Activated B cell treated with CpG ODN at 0.5 μM for 24 hours (primary cell): ENCODE measurements around the gene TALDO1. TPM values are rescaled to one million over a fixed set of nuclear protein-coding genes. Genes with fewer than 3 reads are reported as not detected.

Experiments
- ATAC-seq: fragments of 200-7000 bp; cut with Tn5 transposase; one replicate; pipeline ENCODE4 v1.10.0; 2021; ENCODE audit warnings: low read depth, mild to moderate bottlenecking, moderate library complexity
- CTCF ChIA-PET: fragments of 350-600 bp; sonication (Branson Sonifier 250); formaldehyde crosslinking; loops from one replicate; lab custom pipeline; 2021; ENCODE audit warnings: antibody characterized with exemption; lab: Charles Lee
- POLR2A ChIA-PET: fragments of 350-600 bp; sonication (Branson Sonifier 250); formaldehyde crosslinking; loops from one replicate; lab custom pipeline; 2021; ENCODE audit warnings: antibody characterized with exemption; lab: Charles Lee
- DNase-seq: peaks from one replicate; pipeline ENCODE4 v3.0.0; 2022
- H3K27ac Mint-ChIP-seq: one replicate; pipeline ENCODE4 v1.8.0; 2020; ENCODE audit warnings: mixed read lengths
- H3K27me3 Mint-ChIP-seq: one replicate; pipeline ENCODE4 v1.8.0; 2021; ENCODE audit warnings: mixed read lengths
- H3K36me3 Mint-ChIP-seq: one replicate; pipeline ENCODE4 v1.8.0; 2021; ENCODE audit warnings: low read depth, mixed read lengths
- H3K4me1 Mint-ChIP-seq: one replicate; pipeline ENCODE4 v1.8.0; 2021; ENCODE audit warnings: mixed read lengths
- H3K4me3 Mint-ChIP-seq: one replicate; pipeline ENCODE4 v1.8.0; 2020; ENCODE audit warnings: mild to moderate bottlenecking, mixed read lengths
- H3K9me3 Mint-ChIP-seq: one replicate; pipeline ENCODE4 v1.8.0; 2020; ENCODE audit warnings: mixed read lengths
- intact Hi-C: fragments of 100-400 bp; cut with micrococcal nuclease; formaldehyde crosslinking; loops from one replicate; pipeline ENCODE4 v1.15.1; 2024
- total RNA-seq: library from RNA; stranded (reverse); gene quantifications from 2 replicates; pipeline ENCODE4 v1.2.3, GENCODE V29; 2022
- TF ChIP-seq, protein P1 (sequence below): fragments of 200-600 bp; IDR thresholded peaks from one replicate; pipeline ENCODE4 v1.8.0; 2022; ENCODE audit warnings: antibody characterized with exemption, mild to moderate bottlenecking

The TALDO1 gene
- total RNA-seq, 1 donor from 2014 or later: 194 TPM

DNA sequence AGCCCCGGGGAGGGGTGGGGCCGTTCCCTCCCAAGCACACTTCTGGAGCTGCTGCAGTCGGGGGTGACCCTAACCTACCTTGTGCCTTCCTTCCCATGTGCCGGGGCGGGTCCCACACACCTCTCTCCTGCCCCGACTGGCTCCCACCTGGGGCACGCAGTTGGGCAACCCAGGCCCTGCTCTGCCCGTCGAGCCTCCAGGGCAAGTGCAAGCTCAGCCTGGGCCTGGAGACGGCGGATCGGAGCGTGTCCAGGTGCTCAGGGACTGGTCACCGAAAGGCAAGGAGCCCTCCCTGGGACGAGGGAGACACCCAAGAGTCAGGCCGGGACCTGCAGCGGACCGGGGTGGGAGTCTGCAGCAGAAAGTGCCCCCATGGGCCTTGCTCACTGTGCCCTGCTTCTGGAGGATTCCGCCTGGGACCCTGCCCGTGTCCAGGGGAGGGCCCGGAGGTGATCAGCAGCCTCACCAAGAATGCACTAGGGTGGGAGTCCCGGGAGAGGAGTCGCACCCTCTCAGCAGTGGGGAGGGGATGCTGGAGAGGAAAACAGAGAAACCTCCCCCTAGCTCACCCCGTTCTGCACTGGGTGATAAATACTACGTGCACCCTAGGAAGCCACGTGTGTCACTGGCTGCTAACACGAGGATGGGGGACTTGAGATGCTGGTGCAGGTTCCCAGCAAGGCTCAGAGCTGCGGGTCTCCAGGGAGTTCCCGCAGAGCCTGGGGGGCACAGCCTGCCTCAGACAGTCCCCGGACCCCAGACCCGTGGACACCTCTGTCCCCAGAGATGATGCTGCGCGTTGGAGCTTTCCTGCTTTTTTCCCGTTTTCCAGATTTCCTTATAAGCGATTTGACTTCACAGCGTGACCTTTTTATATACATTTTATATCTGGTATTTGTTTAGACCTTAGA lies 35.3 kb downstream of the TALDO1 start:
- TF ChIP-seq, protein P1, sequence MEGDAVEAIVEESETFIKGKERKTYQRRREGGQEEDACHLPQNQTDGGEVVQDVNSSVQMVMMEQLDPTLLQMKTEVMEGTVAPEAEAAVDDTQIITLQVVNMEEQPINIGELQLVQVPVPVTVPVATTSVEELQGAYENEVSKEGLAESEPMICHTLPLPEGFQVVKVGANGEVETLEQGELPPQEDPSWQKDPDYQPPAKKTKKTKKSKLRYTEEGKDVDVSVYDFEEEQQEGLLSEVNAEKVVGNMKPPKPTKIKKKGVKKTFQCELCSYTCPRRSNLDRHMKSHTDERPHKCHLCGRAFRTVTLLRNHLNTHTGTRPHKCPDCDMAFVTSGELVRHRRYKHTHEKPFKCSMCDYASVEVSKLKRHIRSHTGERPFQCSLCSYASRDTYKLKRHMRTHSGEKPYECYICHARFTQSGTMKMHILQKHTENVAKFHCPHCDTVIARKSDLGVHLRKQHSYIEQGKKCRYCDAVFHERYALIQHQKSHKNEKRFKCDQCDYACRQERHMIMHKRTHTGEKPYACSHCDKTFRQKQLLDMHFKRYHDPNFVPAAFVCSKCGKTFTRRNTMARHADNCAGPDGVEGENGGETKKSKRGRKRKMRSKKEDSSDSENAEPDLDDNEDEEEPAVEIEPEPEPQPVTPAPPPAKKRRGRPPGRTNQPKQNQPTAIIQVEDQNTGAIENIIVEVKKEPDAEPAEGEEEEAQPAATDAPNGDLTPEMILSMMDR: no peak
- Mint-ChIP-seq H3K9me3 (no peaks in the 10 kb centered on the region), H3K27ac (no peak overlapping the region), H3K27me3 (no peaks in the 10 kb centered on the region), H3K4me3 (no peak overlapping the region), H3K4me1 (peaks cover 5% of the 10 kb centered on the region), H3K36me3 (peaks cover 4% of the 10 kb centered on the region)
- no peak for ATAC-seq
- intact Hi-C loops: no loop called here
- no peak for DNase-seq
- ChIA-PET CTCF (interaction anchor here (1.3 kb wide), 1 partner anchor 14 kb away, joined by 3 read pairs; no protein-coding TSS in a partner anchor), POLR2A (interaction anchor here (0.6 kb wide), 1 partner anchor 28 kb away, joined by 5 read pairs; no protein-coding TSS in a partner anchor)

- peaks cover 4% of the 10 kb centered on the region for H3K36me3 Mint-ChIP-seq
- intact Hi-C loops: no loop called here
- CTCF ChIA-PET: interaction anchor here (1.3 kb wide), 1 partner anchor 12 kb away, joined by 3 read pairs; no protein-coding TSS in a partner anchor
- DNase-seq: no peak
- no peak overlapping the region for H3K27ac Mint-ChIP-seq
- no peaks in the 10 kb centered on the region for H3K27me3 Mint-ChIP-seq
- H3K9me3 Mint-ChIP-seq: no peaks in the 10 kb centered on the region
- peak; percentile 76 for ATAC-seq
- H3K4me1 Mint-ChIP-seq: peaks cover 2% of the 10 kb centered on the region
- TF ChIP-seq, protein P1: no peak
- H3K4me3 Mint-ChIP-seq: no peak overlapping the region
- POLR2A ChIA-PET: interaction anchor here (0.7 kb wide), 1 partner anchor 12 kb away, joined by 4 read pairs; no protein-coding TSS in a partner anchor
Observed at GRCh38 chr11:783581-784015, 36.3 kb downstream of the TALDO1 start.

DNA sequence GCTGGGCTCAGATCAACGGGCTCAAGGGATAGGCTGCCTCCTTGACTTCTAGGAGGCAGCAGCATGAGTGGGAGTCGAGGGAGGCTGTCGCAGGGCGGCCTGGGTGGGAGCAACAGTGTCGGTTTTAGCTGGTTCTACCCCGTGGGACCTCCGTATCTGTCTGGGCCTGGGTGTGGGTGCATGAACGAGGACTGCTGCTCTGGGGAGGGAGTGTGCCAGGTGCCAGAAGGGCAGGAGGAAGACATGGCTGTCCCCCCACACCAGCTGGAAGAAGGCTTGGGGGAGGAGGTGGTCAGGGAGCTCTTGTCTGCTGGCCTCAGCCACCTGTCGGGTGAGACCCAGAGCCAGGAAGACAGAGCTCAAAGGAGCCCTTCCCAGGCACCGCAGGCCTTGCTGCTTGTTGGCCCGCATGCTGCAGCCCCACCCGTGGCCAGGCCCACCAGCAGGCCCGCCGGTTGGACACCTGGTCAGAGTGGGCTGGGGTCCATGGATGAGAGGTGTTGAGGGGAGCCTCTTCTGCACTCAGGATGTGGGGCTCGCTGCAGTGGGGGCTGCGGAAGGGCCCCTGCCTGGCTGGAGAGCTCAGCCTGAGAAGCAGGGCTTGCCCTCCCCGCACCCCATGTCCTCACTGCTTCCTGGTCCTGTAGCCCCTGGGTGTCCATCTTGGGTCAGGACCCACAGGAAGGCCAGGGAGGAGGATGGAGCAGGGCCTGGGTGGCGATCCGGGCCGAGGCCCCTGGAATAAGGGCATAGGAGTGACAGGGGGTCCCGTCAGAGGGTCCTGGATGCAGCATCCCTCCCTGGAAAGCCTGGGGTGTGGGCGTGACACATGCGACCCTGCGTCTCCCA lies 39.2 kb downstream of the TALDO1 start:
- Mint-ChIP-seq H3K9me3 (no peaks in the 10 kb centered on the region), H3K27ac (no peak overlapping the region), H3K4me1 (peaks cover 5% of the 10 kb centered on the region), H3K4me3 (no peak overlapping the region), H3K36me3 (peaks cover 6% of the 10 kb centered on the region), H3K27me3 (peaks cover 2% of the 10 kb centered on the region)
- ChIA-PET POLR2A (no interaction called here), CTCF (no interaction called here)
- DNase-seq: no peak
- no peak for ATAC-seq
- intact Hi-C loops: no loop called here
- TF ChIP-seq, protein P1: no peak

DNA sequence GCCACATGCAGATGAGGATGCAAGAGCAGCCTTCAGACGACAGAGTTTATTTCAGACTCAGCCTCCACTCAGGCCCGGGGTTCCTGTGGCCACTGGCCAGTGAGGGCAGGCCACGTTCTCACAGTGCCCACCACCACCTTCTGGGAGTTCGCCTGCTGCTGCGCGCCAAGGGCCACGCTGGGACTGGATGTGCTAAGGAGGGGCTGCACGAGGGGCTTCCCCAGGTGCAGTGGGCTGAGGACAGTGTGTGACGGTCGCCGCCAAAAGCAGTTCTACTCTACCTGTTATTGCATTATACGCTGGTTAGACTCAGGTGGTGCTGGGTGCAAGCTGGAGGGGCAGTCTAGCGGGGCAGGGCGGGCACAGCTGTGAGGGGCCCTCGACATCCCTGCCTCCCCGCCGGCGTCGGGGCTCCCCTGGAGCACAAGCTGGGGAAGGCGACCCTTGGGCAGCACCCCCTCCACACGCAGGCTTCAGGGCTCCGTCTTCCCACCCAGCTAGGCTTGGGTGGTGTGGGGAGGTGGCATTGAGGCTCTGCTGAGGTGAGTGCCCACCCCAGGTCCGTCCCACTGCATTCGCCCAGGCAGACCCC lies 39.9 kb downstream of the TALDO1 start:
- H3K27ac Mint-ChIP-seq: no peak overlapping the region
- peaks cover 2% of the 10 kb centered on the region for H3K27me3 Mint-ChIP-seq
- intact Hi-C loops: no loop called here
- H3K4me1 Mint-ChIP-seq: peaks cover 5% of the 10 kb centered on the region
- DNase-seq (no peak), ATAC-seq (no peak)
- TF ChIP-seq, protein P1: no peak
- H3K36me3 Mint-ChIP-seq: peaks cover 9% of the 10 kb centered on the region
- no peaks in the 10 kb centered on the region for H3K9me3 Mint-ChIP-seq
- POLR2A ChIA-PET: no interaction called here
- CTCF ChIA-PET: no interaction called here
- H3K4me3 Mint-ChIP-seq: no peak overlapping the region
